H1 (cell line): ENCODE results near the gene TC2N. TPM values are rescaled to one million over a fixed set of nuclear protein-coding genes. Genes with fewer than 3 reads are reported as not detected.

Source experiments
- BCL11A ChIP-seq, 2 experiments: IDR thresholded peaks; one replicate each; pipeline ENCODE4 v1.6.1; 2011; ENCODE audit warnings: low read depth in 2 of 2, low read length in 2 of 2, mild to moderate bottlenecking in 2 of 2
- CBX5 ChIP-seq: fragments of 300-800, 300-1000 bp; sonication (generic); IDR thresholded peaks from 2 replicates; pipeline ENCODE4 v1.7.1; 2016; ENCODE audit warnings: antibody characterized with exemption, low read length, low read depth
- polyA plus RNA-seq, 7 experiments: library from polyadenylated mRNA; depleted of rRNA in 3 of 7; stranded (reverse) in 5 of 7; unstranded in 2 of 7; fragments of >200 nt in 5 of 7; fragments of 200-250 nt in 2 of 7; gene quantifications; 1 replicate in 5 of 7; 2 replicates in 1 of 7; 4 replicates in 1 of 7; pipeline versions ENCODE4 v1.2.1 to v1.2.3, GENCODE V29; 2011 to 2013; ENCODE audit warnings: missing spikeins in 2 of 7, mixed read lengths in 2 of 7
- total RNA-seq: library from RNA; stranded (reverse); fragmentation: NEBNext Ultra II Directional; extraction: Animal tissue kit (Norgen Biotek cat#: 25700); gene quantifications from 2 replicates; pipeline ENCODE4 v1.2.1, GENCODE V29; 2021

The TC2N gene
- total and polyA plus RNA-seq, 2 of the 8 experiments (the other 6 are each of a cell fraction or from before 2014, with no cell fraction given) = 9.7 to 36.2 TPM

GRCh38 chr14:91906374-91906773, 39.0 kb upstream of the TC2N start (continued):
- TF ChIP-seq BCL11A (IDR thresholded peaks at IDR 0.05; ENCODE audit: low read depth in 2 of 2, low read length in 2 of 2) (no peak), CBX5 (no peak)
